Activated CD8-positive, alpha-beta memory T cell treated with anti-CD3 and anti-CD28 coated beads for 24 hours (primary cell): ENCODE measurements around the gene RNF39.
"Not testable (repeated sequence)": the region's sequence is repeated elsewhere in the genome, so short reads cannot be mapped to it uniquely, and the experiment has no call there.

Experiments used
- DNase-seq: peaks from one replicate; pipeline ENCODE4 v3.0.0-alpha.2; 2020

RNF39 gene

DNA sequence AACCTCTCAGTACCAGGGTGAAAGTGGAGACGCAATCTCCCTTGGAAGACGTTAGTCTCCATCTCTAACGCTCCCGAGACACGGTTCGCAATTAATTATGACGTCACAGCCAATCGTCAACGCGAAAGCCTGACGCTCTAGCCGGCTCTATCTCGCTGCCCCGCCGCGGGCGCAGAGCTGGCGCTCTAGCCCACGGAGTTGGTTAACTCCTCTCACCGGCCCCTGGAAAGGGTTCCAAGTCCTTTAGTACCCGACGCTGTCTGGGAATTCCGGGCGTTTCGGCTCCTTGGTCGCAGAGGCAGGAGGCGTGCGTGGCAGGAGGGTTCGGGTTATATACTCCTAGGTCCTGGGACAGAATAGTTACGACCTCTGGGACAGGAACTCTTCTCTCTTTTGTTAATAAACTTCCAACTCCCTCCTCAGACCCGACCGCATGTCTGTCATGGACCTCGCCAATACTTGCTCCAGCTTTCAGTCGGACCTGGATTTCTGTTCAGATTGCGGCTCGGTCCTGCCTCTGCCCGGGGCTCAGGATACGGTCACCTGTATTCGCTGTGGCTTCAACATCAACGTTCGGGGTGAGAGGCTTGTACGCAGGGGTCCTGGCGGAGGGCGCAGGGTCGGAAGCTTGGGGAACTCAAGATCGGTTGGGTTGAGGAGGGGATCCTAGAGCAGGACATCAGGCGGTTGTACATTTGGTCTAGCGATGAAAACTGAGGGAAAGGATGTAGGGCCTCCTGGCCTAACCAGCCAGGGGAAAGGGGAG is 14.3 kb downstream of the RNF39 start, which contains the start of gene POLR1H:
Gene POLR1H (plus strand): TSS at position 174 of the 766 bp plus-strand sequence. CDS start 260 bp downstream, at position 434.
- DNase-seq: peak; percentile 90

DNA sequence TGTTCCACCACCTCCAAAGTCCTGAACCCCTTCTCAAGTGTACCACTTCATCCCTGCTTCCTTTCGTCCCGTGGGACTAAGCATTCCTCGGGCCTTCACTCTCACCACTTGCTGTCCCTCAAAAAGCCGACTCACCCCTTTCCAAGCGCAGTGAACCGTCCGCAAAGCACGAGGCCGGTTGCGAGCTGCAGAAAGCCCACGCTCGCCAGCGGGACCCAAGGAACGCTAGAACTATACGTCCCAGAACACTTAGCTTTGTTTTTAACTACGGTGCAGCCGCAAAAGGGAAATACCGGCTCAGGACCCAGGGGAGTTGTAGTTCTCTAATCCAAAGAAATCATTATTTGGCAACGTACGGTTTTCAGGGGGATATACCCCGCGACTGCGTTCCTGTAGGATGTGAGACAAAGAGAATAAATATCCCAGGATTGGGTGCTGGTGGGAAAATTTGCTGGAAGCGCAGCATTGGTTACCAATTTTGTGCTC is 14.9 kb downstream of the RNF39 start:
- no peak for DNase-seq

DNA sequence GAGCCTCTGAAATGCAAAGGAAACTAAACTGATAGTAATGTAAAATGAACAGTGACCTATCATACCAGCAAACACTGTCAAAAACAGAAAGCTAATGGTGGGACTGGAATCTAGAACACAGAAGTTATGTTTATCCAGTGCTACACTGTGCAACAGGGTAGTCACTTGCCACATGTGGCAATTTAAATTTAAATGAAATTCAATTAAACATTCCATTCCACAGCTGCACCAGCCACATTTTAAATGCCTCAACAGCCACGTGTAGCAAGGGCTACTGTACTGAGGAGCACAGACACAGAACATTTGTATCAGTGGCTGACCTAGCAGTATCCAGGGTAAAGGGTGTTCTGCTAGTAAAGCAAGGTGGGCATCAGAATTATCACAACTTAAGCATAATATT is 20.1 kb downstream of the RNF39 start:
- DNase-seq: no peak

DNA sequence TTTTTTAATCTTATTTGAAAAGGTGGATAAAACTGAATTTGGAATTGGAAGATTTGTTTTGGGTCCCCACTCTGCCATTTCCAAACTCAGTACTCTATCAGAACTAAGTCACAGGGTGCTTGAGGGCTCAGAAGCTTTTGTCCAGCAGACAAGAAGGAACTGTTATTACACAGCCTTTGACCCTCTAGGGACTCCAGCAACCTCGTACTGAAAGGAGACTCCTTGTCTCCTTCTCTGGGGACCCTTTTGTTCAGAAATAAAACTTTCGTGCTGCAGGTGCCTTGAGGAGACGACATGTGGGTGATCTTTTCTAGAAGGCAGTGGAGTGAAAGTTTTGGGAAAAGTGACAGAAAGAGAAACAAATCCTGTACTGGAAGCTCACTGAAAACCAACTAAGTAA is 21.9 kb downstream of the RNF39 start:
- DNase-seq: no peak

DNA sequence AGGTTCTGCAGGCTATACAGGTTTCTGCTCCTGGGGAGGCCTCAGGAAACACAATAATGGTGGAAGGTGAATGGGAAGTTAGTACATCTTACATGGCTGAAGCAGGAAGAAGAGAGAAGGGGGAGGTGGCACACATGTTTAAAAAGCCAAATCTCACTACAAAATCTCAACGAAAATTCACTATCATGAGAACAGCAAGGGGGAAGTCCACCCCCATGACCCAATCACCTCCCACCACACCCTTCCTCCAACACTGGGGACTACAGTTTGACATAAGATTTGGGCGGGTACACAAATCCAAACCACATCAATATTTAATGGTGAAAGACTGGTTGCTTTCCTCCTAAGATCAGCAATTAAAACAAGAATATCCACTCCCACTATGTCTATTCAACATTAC is 28.3 kb downstream of the RNF39 start:
- DNase-seq: no peak

DNA sequence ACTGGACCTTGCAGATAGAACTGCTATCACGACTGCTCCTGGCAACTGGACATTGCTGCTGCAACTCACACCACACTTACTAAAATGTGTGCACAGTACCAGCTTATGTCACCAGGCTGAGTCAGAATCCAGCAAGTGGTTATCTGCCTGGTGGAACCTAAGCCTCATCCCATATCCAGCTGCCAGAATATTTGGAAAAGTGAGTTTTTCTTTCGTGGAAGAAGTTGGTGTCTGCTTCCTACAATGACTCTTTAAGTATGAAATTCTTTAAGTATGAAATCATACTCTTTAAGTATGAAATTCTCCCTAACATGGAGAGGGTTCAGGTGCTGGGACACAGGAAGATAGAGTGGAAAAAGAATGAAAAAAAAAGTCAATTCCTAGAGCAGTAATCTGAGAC is 30.9 kb downstream of the RNF39 start:
- DNase-seq: no peak

DNA sequence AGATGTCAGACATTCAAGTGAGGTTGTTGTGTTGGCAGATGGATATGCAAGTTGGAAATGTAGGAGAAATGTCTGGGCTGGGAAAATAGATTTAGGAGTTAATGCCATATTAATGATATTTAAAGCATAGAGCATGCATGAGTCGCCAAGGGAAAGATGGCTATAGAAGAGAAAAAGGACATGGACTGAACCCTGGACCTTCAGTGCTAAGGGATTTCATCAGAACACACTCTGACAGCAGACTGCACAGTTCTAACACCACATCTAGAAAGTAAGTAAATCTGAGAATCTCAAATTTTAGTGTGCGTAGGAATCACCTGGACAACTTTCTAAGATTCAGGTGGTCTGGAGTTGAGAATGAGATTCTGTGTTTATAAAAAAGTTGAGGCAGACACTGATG is 31.8 kb downstream of the RNF39 start:
- no peak for DNase-seq

DNA sequence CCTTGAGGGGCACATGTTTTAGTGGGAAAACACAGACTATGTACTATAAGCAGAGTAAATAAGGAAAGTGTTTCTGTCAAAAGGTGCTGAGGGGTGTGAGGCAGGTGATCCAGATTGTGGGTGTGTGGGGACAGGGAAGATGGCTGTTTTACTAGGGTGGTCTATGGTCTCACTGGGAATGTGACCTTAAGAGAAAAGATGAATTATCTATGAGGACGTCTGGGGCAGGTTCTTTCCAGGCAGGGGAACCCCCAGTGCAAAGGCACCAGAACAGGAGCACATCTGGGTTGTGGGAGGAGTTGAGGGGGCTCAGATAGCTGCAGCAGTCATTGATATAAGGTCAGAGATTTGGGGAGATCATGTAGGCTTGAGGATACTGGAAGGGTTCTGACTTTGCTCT is 32.7 kb downstream of the RNF39 start:
- DNase-seq: no peak

DNA sequence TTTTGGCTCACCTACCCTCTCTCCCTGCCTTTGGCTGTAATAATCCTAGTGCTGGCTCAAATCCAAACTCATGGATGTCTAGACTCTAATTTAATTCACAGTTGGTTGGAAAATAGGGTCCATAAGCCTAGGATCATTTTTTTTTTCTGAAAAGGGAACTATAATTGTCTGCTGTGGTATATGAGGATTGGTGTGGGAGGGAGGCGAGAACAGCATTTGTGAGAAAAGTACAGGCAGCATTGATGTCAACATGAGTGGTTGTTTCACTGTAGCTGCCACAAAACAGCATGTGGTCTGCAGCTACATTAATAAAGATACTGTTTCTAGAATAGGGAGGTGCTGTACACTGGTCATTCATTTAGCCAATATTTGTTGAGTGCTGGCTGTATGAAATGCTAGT is 33.1 kb downstream of the RNF39 start:
- DNase-seq: no peak

DNA sequence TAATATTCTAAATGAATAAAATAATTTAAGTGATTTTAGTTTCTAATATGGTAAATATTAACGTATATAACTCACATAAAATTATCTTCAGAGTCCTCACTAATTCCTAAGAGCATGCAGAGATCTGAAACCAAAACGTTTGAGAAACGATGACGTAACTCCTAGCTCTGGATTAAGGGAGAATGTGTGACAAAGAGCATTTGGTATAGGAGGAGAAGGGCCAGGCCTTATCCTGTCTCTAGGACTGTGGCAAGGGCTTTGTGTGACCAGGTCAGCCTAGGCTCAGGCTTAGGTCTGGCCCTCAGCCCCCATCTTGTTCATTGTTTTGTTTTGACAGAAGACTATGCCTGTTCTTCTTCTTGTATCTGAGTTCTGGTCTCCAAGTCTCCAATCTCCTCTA is 33.7 kb downstream of the RNF39 start:
- no peak for DNase-seq

DNA sequence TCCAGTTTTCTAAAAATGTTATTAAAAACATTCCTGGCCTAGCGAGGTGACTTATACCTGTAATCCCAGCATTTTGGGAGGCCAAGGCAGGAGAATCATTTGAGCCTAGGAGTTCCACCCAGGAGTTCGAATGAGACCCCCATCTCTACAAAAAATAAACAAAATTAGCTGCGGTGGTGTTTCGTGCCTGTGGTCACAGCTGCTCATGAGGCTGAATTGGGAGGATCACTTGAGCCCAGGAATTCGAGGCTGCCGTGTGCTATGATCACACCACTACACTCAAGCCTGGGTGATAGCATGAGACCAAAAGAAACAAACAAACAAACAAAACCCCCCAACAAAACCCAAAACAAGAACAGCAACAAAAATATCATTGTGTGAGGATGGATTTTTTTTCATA is 34.3 kb downstream of the RNF39 start:
- DNase-seq: no peak

DNA sequence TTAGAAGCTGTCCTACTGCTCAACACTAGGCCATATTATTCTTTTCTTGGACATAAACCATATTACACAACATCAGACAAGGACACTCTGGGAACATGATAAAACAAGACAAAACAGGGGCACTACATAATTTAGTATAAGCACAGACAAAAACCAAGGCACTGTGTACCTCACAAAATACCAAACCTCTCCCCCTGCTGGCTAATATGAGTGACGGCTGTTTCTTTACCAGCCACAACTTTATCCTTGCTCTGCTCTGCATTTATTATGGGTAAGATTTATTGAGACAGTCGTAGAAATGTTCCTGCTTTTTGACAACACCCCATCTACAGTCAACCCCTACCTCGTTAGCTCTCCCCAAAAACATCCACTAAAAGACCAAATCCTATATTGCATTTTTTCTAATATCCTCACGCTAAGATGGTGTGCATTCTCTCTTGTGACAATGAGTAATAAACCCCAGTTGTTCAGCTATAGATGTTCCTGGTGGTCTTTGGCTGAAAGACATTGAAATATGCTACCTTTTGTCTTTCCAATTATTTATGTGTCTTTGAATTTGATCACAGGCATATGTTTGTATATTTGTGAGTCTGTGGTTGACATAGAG is 38.3 kb downstream of the RNF39 start:
- no peak for DNase-seq

DNA sequence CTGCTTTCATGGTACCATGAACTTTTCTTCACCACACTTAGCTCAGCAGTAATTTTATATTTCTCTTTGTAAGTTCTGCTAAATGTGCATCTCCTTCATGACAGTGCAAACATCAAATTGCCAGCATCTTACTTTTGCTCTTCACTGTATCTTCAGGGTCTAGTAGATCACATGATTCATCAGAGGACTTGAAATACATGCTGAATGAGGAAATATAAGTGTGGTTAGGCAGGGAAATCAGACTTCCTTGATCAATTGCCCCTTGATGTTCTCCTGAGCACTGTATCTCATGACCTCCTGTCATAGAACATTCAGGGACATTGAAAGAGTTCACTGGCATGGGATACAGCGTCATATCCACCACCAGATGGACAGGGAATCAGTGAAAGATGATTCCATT is 39.8 kb downstream of the RNF39 start:
- no peak for DNase-seq

DNA sequence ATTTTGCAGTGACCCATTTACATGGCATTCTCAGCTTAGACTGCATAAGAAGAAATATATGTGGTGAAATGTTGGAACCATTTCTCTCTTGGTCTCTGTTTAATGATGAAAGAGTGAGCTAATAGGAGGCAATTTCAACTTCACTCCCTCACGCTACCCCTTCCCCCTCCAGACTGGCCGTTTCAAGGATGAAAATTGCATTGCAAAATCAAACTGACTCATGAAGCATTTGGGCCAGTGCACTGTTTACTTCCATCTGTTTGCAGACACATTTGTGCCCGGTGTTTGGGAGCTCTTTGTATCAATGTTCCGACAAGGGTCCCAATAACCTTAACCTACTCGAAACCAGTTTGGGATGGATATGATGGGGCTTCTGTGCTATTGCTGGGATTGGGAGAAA is 42.1 kb downstream of the RNF39 start:
- not testable (repeated sequence) for DNase-seq

DNA sequence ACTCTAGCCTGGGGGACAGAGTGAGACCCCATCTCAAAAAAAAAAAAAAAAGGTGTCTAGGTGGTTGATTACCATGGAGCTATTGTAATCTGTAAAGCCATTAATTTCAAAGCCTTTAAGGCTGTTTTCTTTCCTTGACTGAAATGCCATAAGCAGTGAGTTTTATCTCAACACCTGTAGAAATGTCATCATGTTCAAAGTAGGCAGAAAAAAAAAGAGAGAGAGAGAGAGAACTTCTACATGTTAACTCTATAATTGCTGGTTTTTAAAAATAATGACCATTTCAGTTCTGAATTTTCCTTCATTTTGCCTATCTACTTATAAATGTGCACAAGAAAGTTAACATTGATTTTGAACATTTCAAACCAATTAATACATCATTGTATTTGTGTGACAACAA is 44.2 kb downstream of the RNF39 start:
- DNase-seq: no peak

DNA sequence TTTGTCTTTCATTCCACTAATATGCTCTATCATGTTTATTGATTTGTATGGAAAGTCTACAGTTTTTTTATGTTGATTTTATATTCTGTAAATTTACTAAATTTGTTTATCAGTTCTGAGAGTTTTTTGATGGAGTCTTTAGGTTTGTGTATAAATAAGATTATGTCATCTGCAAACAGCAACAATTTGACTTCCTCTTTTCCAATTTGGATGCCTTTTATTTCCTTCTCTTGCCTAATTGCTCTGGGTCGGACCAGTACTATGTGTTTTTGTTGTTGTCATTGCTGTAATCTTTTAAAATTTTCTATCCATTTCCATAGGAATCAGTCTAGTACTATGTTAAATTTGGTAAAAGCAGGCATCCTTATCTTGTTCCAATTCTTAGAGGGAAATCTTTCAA is 46.0 kb downstream of the RNF39 start:
- no peak for DNase-seq

DNA sequence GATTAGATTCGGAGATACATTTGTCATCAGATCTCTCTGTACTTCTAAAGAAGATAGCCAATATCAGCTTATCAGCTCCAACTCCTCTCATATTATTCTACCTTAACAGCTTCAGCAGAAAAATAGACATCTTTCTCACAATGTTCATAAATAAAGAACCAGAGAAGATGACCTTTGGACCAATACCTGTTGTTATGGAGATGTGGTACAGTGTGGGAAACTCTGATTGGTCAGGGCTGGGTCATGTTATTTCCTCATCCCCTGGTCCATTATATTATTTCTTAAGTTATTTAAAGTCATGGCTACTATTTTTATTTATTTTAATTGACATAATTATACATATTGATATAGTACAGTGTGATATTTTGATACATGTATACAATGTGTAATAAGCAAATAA is 50.4 kb downstream of the RNF39 start:
- no peak for DNase-seq

DNA sequence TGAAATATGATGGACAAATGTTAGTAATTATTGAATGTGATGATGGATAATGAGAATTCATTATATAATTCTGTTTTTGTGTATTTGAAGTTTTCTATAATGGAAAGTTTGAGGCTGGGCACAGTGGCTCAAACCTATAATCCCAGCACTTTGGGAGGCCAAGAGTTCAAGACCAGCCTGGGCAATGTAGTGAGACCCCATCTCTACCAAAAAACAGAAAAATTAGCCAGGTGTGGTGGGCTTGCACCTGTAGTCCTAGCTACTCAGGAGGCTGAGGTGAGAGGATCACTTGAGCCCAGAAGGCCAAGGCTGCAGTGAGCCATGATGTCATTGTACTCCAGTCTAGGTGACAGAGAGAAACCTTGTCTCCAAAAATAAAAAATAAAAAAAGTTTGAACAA is 52.9 kb downstream of the RNF39 start:
- not testable (repeated sequence) for DNase-seq

DNA sequence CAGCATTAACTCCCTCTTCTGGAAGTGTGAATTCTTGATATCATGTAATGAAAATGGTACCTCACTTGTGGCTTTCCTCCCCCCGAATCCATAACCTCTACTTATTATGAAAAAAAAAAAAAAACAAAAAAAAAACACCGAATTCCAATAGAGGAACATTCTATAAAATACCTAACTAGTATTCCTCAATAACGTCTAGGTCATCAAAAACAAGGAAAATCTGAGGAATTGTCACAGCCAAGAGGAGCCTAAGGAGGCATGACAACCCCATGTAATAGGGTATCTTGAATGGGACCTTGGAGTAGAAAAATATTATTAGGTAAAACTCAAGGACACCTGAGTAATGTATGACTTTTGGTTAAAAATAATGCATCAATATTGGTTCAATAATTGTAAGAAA is 53.4 kb downstream of the RNF39 start:
- DNase-seq: no peak

DNA sequence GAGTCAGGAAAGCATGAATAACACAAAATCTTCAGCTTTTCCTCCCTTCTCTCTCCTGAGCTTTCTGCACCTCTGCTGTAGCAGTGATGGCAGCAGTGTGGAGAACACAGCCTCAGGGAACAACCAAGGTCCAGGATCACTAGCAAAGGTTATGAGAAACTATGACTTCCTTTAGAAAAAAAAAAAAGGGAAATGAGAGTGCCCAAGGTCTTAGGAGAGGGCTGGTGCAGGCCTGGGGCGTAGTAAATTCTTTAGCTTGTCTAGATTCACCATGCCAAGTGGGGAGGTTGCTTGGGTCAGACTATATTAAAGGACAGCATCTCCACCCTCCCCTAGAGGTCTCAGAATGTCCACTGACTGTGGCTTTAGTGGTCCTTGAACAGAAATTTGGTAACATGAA is 54.9 kb downstream of the RNF39 start:
- no peak for DNase-seq
